ENCODE data around the gene CDCA7L. TPM values are rescaled to one million over a fixed set of nuclear protein-coding genes. Genes with fewer than 3 reads are reported as not detected.

The CDCA7L gene
- total and polyA plus RNA-seq, 2 of the 13 experiments (the other 11 are each of a cell fraction or from before 2014, with no cell fraction given) = 2.7 to 4.2 TPM

GRCh38 chr7:21971780-21972396 is 26.2 kb upstream of the CDCA7L start:
- DNase-seq (ENCODE audit: low spot score) = no peak
- no TSS peak for BruUV-seq (replicated peaks)
- Histone ChIP-seq H3K36me3 (replicated peaks in 1 of 2; ENCODE audit: control insufficient read depth in 1 of 2, insufficient read depth in 2 of 2, low read length in 2 of 2) (no peaks in the 10 kb centered on the region), H3K27ac (ENCODE audit: extremely low read length, insufficient read depth, low read length) (no peak overlapping the region), H3K9ac (ENCODE audit: insufficient read depth, low read depth, low read length) (no peak overlapping the region), H4K20me1 (ENCODE audit: insufficient read depth, low read length) (no peaks in the 10 kb centered on the region), H3K4me2 (ENCODE audit: low read depth, low read length) (no peak overlapping the region), H3K4me1 (ENCODE audit: insufficient read depth, low read length) (no peaks in the 10 kb centered on the region), H3K27me3 (ENCODE audit: control insufficient read depth in 1 of 2, insufficient read depth in 2 of 2, low read length in 2 of 2) (peaks cover 0 to 7% of the 10 kb centered on the region in 2 experiments; a peak in 2 of 5 replicates), H3K9me3 (ENCODE audit: low read length) (no peaks in the 10 kb centered on the region), H3K4me3 (replicated peaks in 1 of 3; ENCODE audit: insufficient read depth in 1 of 3, low read depth in 2 of 3, low read length in 3 of 3) (no peak overlapping the region), H3K79me2 (ENCODE audit: insufficient read depth, low read length) (no peaks in the 10 kb centered on the region), H2AFZ (ENCODE audit: low read length) (no peak overlapping the region)
- TF ChIP-seq ZNF709 (CRISPR knock-in tag; IDR thresholded peaks at IDR 0.05) (no peak), RARG (CRISPR knock-in tag; IDR thresholded peaks at IDR 0.05; ENCODE audit: low read depth) (no peak), ZNF18 (CRISPR knock-in tag; IDR thresholded peaks at IDR 0.05; ENCODE audit: insufficient replicate concordance) (no peak)
- WGBS (ENCODE audit: low lambda C conversion rate) = 17% methylated on average over 4 of the region's 6 CpGs
- ATAC-seq = peak; percentile 29; the same call in 2 of the 3 replicates
- ChIA-PET POLR2A (no interaction called here), CTCF (ENCODE audit: low intra/inter-chr PET ratio, low total read pairs) (no interaction called here)
- no peak for FAIRE-seq
- in situ Hi-C loops (cut with HindIII; ENCODE audit: extremely low pct_ligation_motif_present, low pct_unique_long_range_greater_than_20kb) = no loop called here
- intact Hi-C loops (cut with micrococcal nuclease; ENCODE audit: unreplicated experiment) = no loop called here

- Histone ChIP-seq H3K36me3 (replicated peaks in 1 of 2; ENCODE audit: control insufficient read depth in 1 of 2, insufficient read depth in 2 of 2, low read length in 2 of 2) (no peaks in the 10 kb centered on the region), H4K20me1 (ENCODE audit: insufficient read depth, low read length) (no peaks in the 10 kb centered on the region), H3K79me2 (ENCODE audit: insufficient read depth, low read length) (no peaks in the 10 kb centered on the region), H3K9ac (ENCODE audit: insufficient read depth, low read depth, low read length) (no peak overlapping the region), H3K4me2 (ENCODE audit: low read depth, low read length) (no peak overlapping the region), H3K9me3 (ENCODE audit: low read length) (no peaks in the 10 kb centered on the region), H3K4me3 (replicated peaks in 1 of 3; ENCODE audit: insufficient read depth in 1 of 3, low read depth in 2 of 3, low read length in 3 of 3) (no peak overlapping the region), H3K27ac (ENCODE audit: extremely low read length, insufficient read depth, low read length) (no peak overlapping the region), H3K27me3 (ENCODE audit: control insufficient read depth in 1 of 2, insufficient read depth in 2 of 2, low read length in 2 of 2) (peaks cover 0 to 11% of the 10 kb centered on the region in 2 experiments; a peak in 3 of 5 replicates), H3K4me1 (ENCODE audit: insufficient read depth, low read length) (no peaks in the 10 kb centered on the region), H2AFZ (ENCODE audit: low read length) (no peak overlapping the region)
- FAIRE-seq (no peak), DNase-seq (ENCODE audit: low spot score) (no peak), ATAC-seq (no peak)
- ChIA-PET POLR2A (no interaction called here), CTCF (ENCODE audit: low intra/inter-chr PET ratio, low total read pairs) (no interaction called here)
- in situ Hi-C loops (cut with HindIII; ENCODE audit: extremely low pct_ligation_motif_present, low pct_unique_long_range_greater_than_20kb) (no loop called here), intact Hi-C loops (cut with micrococcal nuclease; ENCODE audit: unreplicated experiment) (no loop called here)
- no TSS peak for BruUV-seq (replicated peaks)
- no peak for TF ChIP-seq ELF4 (CRISPR knock-in tag; IDR thresholded peaks at IDR 0.05; ENCODE audit: borderline replicate concordance)
- no peak for TF ChIP-seq SIX4 (CRISPR knock-in tag; IDR thresholded peaks at IDR 0.05)
- no peak for TF ChIP-seq STAG1 (CRISPR knock-in tag; IDR thresholded peaks at IDR 0.05)
- TF ChIP-seq FOXA3 (CRISPR knock-in tag; IDR thresholded peaks at IDR 0.05) = no peak
- no peak for TF ChIP-seq NKX3-1 (CRISPR knock-in tag; IDR thresholded peaks at IDR 0.05)
- no peak for TF ChIP-seq TAF15 (IDR thresholded peaks at IDR 0.05; ENCODE audit: low read depth, low read length, poor library complexity, severe bottlenecking)
- no peak for TF ChIP-seq ETS1 (CRISPR knock-in tag; IDR thresholded peaks at IDR 0.05)
- TF ChIP-seq ZKSCAN5 (CRISPR knock-in tag; IDR thresholded peaks at IDR 0.05) = no peak
- no peak for TF ChIP-seq MIXL1 (CRISPR knock-in tag; IDR thresholded peaks at IDR 0.05)
- no peak for TF ChIP-seq TOPORS (CRISPR knock-in tag; IDR thresholded peaks at IDR 0.05)
- no peak for TF ChIP-seq ZMYM3 (CRISPR knock-in tag; IDR thresholded peaks at IDR 0.05)
- TF ChIP-seq ZFP1 (CRISPR knock-in tag; IDR thresholded peaks at IDR 0.05) = no peak
- TF ChIP-seq HHEX (CRISPR knock-in tag; IDR thresholded peaks at IDR 0.05) = no peak
- TF ChIP-seq DPF2 (CRISPR knock-in tag; IDR thresholded peaks at IDR 0.05; ENCODE audit: borderline replicate concordance, low read depth) = no peak
- TF ChIP-seq PAF1 (CRISPR knock-in tag; IDR thresholded peaks at IDR 0.05) = no peak
- no peak for TF ChIP-seq ZNF781 (CRISPR knock-in tag; IDR thresholded peaks at IDR 0.05; ENCODE audit: borderline replicate concordance, not compliant biosample characterization)
These were observed 24.1 kb upstream of the CDCA7L start for GRCh38 chr7:21969822-21970221.
